GM23338 (cell line): Measurements from ENCODE around the gene LACRT. TPM values are rescaled to one million over a fixed set of nuclear protein-coding genes. Genes with fewer than 3 reads are reported as not detected.

Experiments
- ATAC-seq: fragments of 200-7000 bp; cut with Tn5 transposase; 3 replicates; pipeline ENCODE4 v1.9.1; 2020
- DNase-seq: peaks from one replicate; pipeline ENCODE4 v3.0.0-alpha.2; 2015; ENCODE audit warnings: low spot score
- H2AFZ ChIP-seq: fragments of 200-600 bp; sonication (generic); 2 replicates; pipeline ENCODE4 v1.8.0; 2016; ENCODE audit warnings: antibody characterized with exemption, mild to moderate bottlenecking, moderate library complexity
- H3F3A ChIP-seq: fragments of 200-600 bp; sonication (generic); replicated peaks from 2 replicates; pipeline ENCODE4 v1.8.0; 2017; ENCODE audit warnings: antibody characterized with exemption, mixed run types, low read depth
- H3K27ac ChIP-seq: fragments of 200-600 bp; sonication (generic); 2 replicates; pipeline ENCODE4 v1.6.1; 2016; ENCODE audit warnings: low read depth
- H3K27me3 ChIP-seq: fragments of 200-600 bp; sonication (generic); 2 replicates; pipeline ENCODE4 v1.8.0; 2016; ENCODE audit warnings: mild to moderate bottlenecking, mixed run types, moderate library complexity; ENCODE audit not compliant: insufficient read depth
- H3K36me3 ChIP-seq: fragments of 200-600 bp; sonication (generic); 2 replicates; pipeline ENCODE4 v1.8.0; 2016; ENCODE audit warnings: mild to moderate bottlenecking; ENCODE audit not compliant: insufficient read depth
- H3K4me1 ChIP-seq: fragments of 200-600 bp; sonication (generic); 2 replicates; pipeline ENCODE4 v1.8.0; 2016; ENCODE audit warnings: mild to moderate bottlenecking, moderate library complexity; ENCODE audit not compliant: insufficient read depth
- H3K4me2 ChIP-seq: fragments of 200-600 bp; sonication (generic); 2 replicates; pipeline ENCODE4 v1.7.1; 2017; ENCODE audit warnings: mixed run types
- H3K4me3 ChIP-seq: fragments of 200-600 bp; sonication (generic); 2 replicates; pipeline ENCODE4 v1.6.1; 2016; ENCODE audit warnings: mixed run types
- H3K79me2 ChIP-seq: fragments of 200-600 bp; sonication (generic); replicated peaks from 2 replicates; pipeline ENCODE4 v1.8.0; 2017; ENCODE audit warnings: mild to moderate bottlenecking; ENCODE audit not compliant: insufficient read depth
- H3K9me2 ChIP-seq: fragments of 200-600 bp; sonication (generic); 2 replicates; pipeline ENCODE4 v1.8.0; 2017; ENCODE audit not compliant: insufficient read depth
- H4K20me1 ChIP-seq: fragments of 200-600 bp; sonication (generic); replicated peaks from 2 replicates; pipeline ENCODE4 v1.8.0; 2017; ENCODE audit warnings: mild to moderate bottlenecking; ENCODE audit not compliant: insufficient read depth
- H3K27ac Mint-ChIP-seq: 2 replicates; pipeline ENCODE4 v1.8.0; 2020; ENCODE audit warnings: inconsistent platforms, mild to moderate bottlenecking, moderate library complexity, mixed read lengths
- H3K27me3 Mint-ChIP-seq: 3 replicates; pipeline ENCODE4 v1.8.0; 2022; ENCODE audit warnings: low read depth, mild to moderate bottlenecking, moderate library complexity, mixed read lengths, inconsistent platforms; ENCODE audit not compliant: insufficient read depth, poor library complexity
- H3K36me3 Mint-ChIP-seq: 3 replicates; pipeline ENCODE4 v1.8.0; 2021; ENCODE audit warnings: low read depth, mild to moderate bottlenecking, inconsistent platforms, moderate library complexity, mixed read lengths
- H3K4me1 Mint-ChIP-seq: 3 replicates; pipeline ENCODE4 v1.8.0; 2020; ENCODE audit warnings: mild to moderate bottlenecking, inconsistent platforms, mixed read lengths
- H3K4me3 Mint-ChIP-seq: 3 replicates; pipeline ENCODE4 v1.8.0; 2021; ENCODE audit warnings: moderate library complexity, mild to moderate bottlenecking, inconsistent platforms, mixed read lengths
- H3K9me3 Mint-ChIP-seq: 3 replicates; pipeline ENCODE4 v1.8.0; 2020; ENCODE audit warnings: moderate library complexity, mild to moderate bottlenecking, inconsistent platforms, mixed read lengths
- CREB1 ChIP-seq: fragments of 250-450 bp; sonication (Bioruptor Pico); IDR thresholded peaks from 2 replicates; pipeline ENCODE4 v1.5.0; 2020; ENCODE audit warnings: low read depth, mild to moderate bottlenecking, moderate library complexity
- EZH2 ChIP-seq: fragments of 200-600 bp; sonication (generic); IDR thresholded peaks from one replicate; pipeline ENCODE4 v1.8.0; 2017; ENCODE audit warnings: antibody characterized with exemption, mild to moderate bottlenecking, low read depth; ENCODE audit not compliant: unreplicated experiment
- EZH2phosphoT487 ChIP-seq: fragments of 200-600 bp; sonication (generic); IDR thresholded peaks from one replicate; pipeline ENCODE4 v1.8.1; 2018; ENCODE audit warnings: antibody characterized with exemption; ENCODE audit not compliant: unreplicated experiment
- JUNB ChIP-seq: IDR thresholded peaks from one replicate; pipeline ENCODE4 v1.6.1; 2016; ENCODE audit warnings: antibody characterized with exemption; ENCODE audit not compliant: unreplicated experiment
- NANOG ChIP-seq: IDR thresholded peaks from 2 replicates; pipeline ENCODE4 v1.6.1; 2016; ENCODE audit warnings: antibody characterized with exemption, borderline replicate concordance
- POLR2AphosphoS5 ChIP-seq: IDR thresholded peaks from 2 replicates; pipeline ENCODE4 v1.6.1; 2016; ENCODE audit warnings: antibody characterized with exemption, low read depth
- REST ChIP-seq: IDR thresholded peaks from one replicate; pipeline ENCODE4 v1.6.1; 2018; ENCODE audit warnings: antibody characterized with exemption; ENCODE audit not compliant: unreplicated experiment
- STAT1 ChIP-seq: IDR thresholded peaks from one replicate; pipeline ENCODE4 v1.6.1; 2016; ENCODE audit warnings: antibody characterized with exemption; ENCODE audit not compliant: unreplicated experiment
- ZNF114 ChIP-seq: fragments of 250-450 bp; sonication (Bioruptor Pico); IDR thresholded peaks from 2 replicates; pipeline ENCODE4 v1.5.0; 2020; ENCODE audit warnings: mild to moderate bottlenecking, moderate library complexity
- ZNF331 ChIP-seq: fragments of 250-450 bp; sonication (Bioruptor Pico); IDR thresholded peaks from 2 replicates; pipeline ENCODE4 v1.5.0; 2020; ENCODE audit warnings: low read depth, mild to moderate bottlenecking, moderate library complexity
- polyA plus RNA-seq: library from polyadenylated mRNA; unstranded; fragments of >200 nt; fragmentation: Nextera tagmentation; extraction: Ambion mirVana; gene quantifications from 2 replicates; pipeline ENCODE4 v1.2.1, GENCODE V29; 2016
- total RNA-seq: library from RNA; depleted of rRNA; stranded (reverse); fragments of >200 nt; shearing (Covaris generic); gene quantifications from 2 replicates; pipeline ENCODE4 v1.2.3, GENCODE V29; 2014
- TF ChIP-seq, protein P1 (sequence below), 2 experiments: fragments of 200-600 bp in 1 of 2; sonication (generic) in 1 of 2; conservative IDR thresholded peaks; 2 replicates each; pipeline versions ENCODE4 v1.5.1 to v1.6.1; 2016 to 2017; ENCODE audit warnings: antibody characterized with exemption in 2 of 2, low read depth in 2 of 2, mild to moderate bottlenecking in 2 of 2, moderate library complexity in 1 of 2
- TF ChIP-seq, protein P2 (sequence below): IDR thresholded peaks from 2 replicates; pipeline ENCODE4 v1.6.1; 2016; ENCODE audit warnings: antibody characterized with exemption
- TF ChIP-seq, protein P3 (sequence below): fragments of 250-450 bp; sonication (Bioruptor Pico); IDR thresholded peaks from 2 replicates; pipeline ENCODE4 v1.5.0; 2020; ENCODE audit warnings: mild to moderate bottlenecking, moderate library complexity

The LACRT gene
- total and polyA plus RNA-seq, 2 experiments from 2014 or later, result not detected

DNA sequence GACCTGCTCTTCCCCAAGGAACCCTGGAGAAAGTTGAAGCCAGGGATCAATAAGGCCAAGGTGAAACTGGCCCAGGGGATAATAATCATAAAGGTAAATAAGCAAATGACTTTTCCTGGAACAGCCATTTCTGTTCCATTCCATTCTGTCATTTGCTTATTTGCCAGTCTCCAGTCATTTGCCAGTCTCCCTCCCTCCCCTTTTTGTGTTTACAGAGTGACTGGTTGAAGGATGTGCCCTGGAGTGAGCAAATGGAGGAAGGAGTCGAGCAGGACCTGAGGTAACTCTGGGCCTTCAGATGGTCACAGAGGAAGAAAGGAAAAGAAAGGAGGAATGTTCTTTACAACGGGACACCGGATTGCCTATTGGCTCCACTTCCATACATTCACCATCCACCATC lies 31.3 kb upstream of the LACRT start:
- Histone ChIP-seq H3K36me3 (no peaks in the 10 kb centered on the region), H3K9me2 (no peaks in the 10 kb centered on the region), H4K20me1 (no peaks in the 10 kb centered on the region), H3K79me2 (no peaks in the 10 kb centered on the region), H3K4me3 (no peak overlapping the region), H3K4me2 (no peak overlapping the region), H3K27ac (no peak overlapping the region), H3K27me3 (no peaks in the 10 kb centered on the region), H3F3A (no peaks in the 10 kb centered on the region), H3K4me1 (no peaks in the 10 kb centered on the region), H2AFZ (peak overlapping the region; percentile 20; the same call in 1 of the 2 replicates)
- Mint-ChIP-seq H3K27ac (no peak overlapping the region), H3K36me3 (no peaks in the 10 kb centered on the region), H3K9me3 (no peaks in the 10 kb centered on the region), H3K27me3 (no peaks in the 10 kb centered on the region), H3K4me1 (no peaks in the 10 kb centered on the region; the same call in 2 of the 3 replicates), H3K4me3 (no peak overlapping the region)
- no peak for DNase-seq
- no peak for ATAC-seq
- TF ChIP-seq STAT1, result no peak
- TF ChIP-seq ZNF114 (CRISPR knock-in tag), result no peak
- TF ChIP-seq, protein P1, sequence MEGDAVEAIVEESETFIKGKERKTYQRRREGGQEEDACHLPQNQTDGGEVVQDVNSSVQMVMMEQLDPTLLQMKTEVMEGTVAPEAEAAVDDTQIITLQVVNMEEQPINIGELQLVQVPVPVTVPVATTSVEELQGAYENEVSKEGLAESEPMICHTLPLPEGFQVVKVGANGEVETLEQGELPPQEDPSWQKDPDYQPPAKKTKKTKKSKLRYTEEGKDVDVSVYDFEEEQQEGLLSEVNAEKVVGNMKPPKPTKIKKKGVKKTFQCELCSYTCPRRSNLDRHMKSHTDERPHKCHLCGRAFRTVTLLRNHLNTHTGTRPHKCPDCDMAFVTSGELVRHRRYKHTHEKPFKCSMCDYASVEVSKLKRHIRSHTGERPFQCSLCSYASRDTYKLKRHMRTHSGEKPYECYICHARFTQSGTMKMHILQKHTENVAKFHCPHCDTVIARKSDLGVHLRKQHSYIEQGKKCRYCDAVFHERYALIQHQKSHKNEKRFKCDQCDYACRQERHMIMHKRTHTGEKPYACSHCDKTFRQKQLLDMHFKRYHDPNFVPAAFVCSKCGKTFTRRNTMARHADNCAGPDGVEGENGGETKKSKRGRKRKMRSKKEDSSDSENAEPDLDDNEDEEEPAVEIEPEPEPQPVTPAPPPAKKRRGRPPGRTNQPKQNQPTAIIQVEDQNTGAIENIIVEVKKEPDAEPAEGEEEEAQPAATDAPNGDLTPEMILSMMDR (conservative IDR thresholded peaks at IDR 0.05; ENCODE audit: low read depth in 2 of 2), result no peak
- TF ChIP-seq ZNF331 (CRISPR knock-in tag), result no peak
- TF ChIP-seq EZH2phosphoT487, result no peak
- no peak for TF ChIP-seq JUNB
- TF ChIP-seq, protein P2, sequence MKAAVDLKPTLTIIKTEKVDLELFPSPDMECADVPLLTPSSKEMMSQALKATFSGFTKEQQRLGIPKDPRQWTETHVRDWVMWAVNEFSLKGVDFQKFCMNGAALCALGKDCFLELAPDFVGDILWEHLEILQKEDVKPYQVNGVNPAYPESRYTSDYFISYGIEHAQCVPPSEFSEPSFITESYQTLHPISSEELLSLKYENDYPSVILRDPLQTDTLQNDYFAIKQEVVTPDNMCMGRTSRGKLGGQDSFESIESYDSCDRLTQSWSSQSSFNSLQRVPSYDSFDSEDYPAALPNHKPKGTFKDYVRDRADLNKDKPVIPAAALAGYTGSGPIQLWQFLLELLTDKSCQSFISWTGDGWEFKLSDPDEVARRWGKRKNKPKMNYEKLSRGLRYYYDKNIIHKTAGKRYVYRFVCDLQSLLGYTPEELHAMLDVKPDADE, result no peak
- no peak for TF ChIP-seq EZH2
- no peak for TF ChIP-seq CREB1 (CRISPR knock-in tag)
- TF ChIP-seq, protein P3, sequence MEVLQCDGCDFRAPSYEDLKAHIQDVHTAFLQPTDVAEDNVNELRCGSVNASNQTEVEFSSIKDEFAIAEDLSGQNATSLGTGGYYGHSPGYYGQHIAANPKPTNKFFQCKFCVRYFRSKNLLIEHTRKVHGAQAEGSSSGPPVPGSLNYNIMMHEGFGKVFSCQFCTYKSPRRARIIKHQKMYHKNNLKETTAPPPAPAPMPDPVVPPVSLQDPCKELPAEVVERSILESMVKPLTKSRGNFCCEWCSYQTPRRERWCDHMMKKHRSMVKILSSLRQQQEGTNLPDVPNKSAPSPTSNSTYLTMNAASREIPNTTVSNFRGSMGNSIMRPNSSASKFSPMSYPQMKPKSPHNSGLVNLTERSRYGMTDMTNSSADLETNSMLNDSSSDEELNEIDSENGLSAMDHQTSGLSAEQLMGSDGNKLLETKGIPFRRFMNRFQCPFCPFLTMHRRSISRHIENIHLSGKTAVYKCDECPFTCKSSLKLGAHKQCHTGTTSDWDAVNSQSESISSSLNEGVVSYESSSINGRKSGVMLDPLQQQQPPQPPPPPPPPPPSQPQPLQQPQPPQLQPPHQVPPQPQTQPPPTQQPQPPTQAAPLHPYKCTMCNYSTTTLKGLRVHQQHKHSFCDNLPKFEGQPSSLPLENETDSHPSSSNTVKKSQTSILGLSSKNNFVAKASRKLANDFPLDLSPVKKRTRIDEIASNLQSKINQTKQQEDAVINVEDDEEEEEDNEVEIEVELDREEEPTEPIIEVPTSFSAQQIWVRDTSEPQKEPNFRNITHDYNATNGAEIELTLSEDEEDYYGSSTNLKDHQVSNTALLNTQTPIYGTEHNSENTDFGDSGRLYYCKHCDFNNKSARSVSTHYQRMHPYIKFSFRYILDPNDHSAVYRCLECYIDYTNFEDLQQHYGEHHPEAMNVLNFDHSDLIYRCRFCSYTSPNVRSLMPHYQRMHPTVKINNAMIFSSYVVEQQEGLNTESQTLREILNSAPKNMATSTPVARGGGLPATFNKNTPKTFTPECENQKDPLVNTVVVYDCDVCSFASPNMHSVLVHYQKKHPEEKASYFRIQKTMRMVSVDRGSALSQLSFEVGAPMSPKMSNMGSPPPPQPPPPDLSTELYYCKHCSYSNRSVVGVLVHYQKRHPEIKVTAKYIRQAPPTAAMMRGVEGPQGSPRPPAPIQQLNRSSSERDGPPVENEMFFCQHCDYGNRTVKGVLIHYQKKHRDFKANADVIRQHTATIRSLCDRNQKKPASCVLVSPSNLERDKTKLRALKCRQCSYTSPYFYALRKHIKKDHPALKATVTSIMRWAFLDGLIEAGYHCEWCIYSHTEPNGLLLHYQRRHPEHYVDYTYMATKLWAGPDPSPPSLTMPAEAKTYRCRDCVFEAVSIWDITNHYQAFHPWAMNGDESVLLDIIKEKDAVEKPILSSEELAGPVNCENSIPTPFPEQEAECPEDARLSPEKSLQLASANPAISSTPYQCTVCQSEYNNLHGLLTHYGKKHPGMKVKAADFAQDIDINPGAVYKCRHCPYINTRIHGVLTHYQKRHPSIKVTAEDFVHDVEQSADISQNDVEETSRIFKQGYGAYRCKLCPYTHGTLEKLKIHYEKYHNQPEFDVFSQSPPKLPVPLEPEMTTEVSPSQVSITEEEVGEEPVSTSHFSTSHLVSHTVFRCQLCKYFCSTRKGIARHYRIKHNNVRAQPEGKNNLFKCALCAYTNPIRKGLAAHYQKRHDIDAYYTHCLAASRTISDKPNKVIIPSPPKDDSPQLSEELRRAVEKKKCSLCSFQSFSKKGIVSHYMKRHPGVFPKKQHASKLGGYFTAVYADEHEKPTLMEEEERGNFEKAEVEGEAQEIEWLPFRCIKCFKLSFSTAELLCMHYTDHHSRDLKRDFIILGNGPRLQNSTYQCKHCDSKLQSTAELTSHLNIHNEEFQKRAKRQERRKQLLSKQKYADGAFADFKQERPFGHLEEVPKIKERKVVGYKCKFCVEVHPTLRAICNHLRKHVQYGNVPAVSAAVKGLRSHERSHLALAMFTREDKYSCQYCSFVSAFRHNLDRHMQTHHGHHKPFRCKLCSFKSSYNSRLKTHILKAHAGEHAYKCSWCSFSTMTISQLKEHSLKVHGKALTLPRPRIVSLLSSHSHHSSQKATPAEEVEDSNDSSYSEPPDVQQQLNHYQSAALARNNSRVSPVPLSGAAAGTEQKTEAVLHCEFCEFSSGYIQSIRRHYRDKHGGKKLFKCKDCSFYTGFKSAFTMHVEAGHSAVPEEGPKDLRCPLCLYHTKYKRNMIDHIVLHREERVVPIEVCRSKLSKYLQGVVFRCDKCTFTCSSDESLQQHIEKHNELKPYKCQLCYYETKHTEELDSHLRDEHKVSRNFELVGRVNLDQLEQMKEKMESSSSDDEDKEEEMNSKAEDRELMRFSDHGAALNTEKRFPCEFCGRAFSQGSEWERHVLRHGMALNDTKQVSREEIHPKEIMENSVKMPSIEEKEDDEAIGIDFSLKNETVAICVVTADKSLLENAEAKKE (CRISPR knock-in tag), result no peak
- no peak for TF ChIP-seq POLR2AphosphoS5
- no peak for TF ChIP-seq REST
- TF ChIP-seq NANOG, result no peak
